K562 (cell line): Measurements from ENCODE around the gene POLR3GL.

Source experiments
- MAX ChIP-seq: sonication (generic); formaldehyde crosslinking; IDR thresholded peaks from 2 replicates; pipeline ENCODE4 v1.9.0; 2022; ENCODE audit warnings: mild to moderate bottlenecking, missing genetic modification reagents
- POLR2A ChIP-seq: fragments of 450-650 bp; conservative IDR thresholded peaks from 2 replicates; pipeline ENCODE4 v1.6.1; 2016
- TRIM25 ChIP-seq: fragments of 450-650 bp; IDR thresholded peaks from 2 replicates; pipeline ENCODE4 v1.7.0; 2016; ENCODE audit warnings: borderline replicate concordance

GRCh38 chr1:145964328-145965118, at the start of gene POLR3GL, which contains the start of gene ANKRD34A:
- TF ChIP-seq POLR2A (peak; percentile 94), TRIM25 (no peak), MAX (CRISPR knock-in tag) (no peak)
